Hepatocyte (in vitro differentiated cells): ENCODE results near the gene ACE.

Source experiments
- EZH2 ChIP-seq: fragments of 200-600 bp; sonication (generic); IDR thresholded peaks from 2 replicates; pipeline ENCODE4 v1.6.1; 2016; ENCODE audit warnings: antibody characterized with exemption, mild to moderate bottlenecking, borderline replicate concordance
- EZH2phosphoT487 ChIP-seq: fragments of 200-600 bp; sonication (generic); IDR thresholded peaks from one replicate; pipeline ENCODE4 v1.6.1; 2018; ENCODE audit warnings: antibody characterized with exemption, mild to moderate bottlenecking, low read depth, moderate library complexity; ENCODE audit not compliant: unreplicated experiment, severe bottlenecking
- TF ChIP-seq, protein P1 (sequence below): fragments of 200-600 bp; sonication (generic); IDR thresholded peaks from 2 replicates; pipeline ENCODE4 v1.5.1; 2016; ENCODE audit warnings: antibody characterized with exemption, mild to moderate bottlenecking; ENCODE audit not compliant: poor library complexity

DNA sequence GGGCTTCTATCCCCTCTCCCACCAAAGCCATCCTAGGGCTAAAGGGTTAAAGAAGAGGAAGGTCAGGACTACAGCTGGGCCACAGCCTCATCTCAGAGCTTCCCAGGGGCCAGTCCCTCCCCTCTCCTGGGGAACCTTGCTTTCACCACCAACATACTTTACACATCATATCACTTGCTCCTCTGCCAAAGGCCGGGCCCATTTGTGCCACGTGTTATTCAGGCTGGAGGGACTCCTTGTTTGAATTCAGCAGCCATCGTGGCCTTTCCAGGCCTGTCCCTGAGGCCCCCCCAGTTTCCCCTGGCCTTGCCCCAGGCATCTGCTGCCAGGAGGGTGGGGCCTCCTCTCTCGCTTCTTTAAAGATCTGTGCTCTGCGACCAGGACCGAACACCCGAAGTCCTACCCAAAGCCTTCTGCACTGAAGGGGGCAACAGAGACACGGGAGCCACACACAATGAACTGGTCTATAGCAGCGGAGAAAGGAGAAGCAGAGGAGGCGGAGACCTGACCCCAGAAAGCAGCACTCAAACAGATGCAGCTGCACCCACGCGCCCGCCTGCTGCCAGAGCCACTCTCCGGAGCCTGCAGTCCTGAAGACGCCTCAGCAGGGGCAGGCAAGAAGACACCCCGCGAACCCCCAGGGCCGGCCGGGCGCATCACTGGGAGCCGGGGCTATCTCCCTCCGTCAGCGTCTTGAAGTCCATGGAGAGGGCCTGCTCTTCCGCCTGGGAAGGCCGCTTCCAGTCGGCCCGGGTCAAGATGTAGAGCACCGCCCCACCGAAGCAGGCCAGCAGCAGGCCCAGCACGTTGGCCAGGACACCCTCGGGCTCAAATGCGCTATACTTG, 42.9 kb upstream of the ACE start:
- no peak for TF ChIP-seq EZH2
- TF ChIP-seq, protein P1, sequence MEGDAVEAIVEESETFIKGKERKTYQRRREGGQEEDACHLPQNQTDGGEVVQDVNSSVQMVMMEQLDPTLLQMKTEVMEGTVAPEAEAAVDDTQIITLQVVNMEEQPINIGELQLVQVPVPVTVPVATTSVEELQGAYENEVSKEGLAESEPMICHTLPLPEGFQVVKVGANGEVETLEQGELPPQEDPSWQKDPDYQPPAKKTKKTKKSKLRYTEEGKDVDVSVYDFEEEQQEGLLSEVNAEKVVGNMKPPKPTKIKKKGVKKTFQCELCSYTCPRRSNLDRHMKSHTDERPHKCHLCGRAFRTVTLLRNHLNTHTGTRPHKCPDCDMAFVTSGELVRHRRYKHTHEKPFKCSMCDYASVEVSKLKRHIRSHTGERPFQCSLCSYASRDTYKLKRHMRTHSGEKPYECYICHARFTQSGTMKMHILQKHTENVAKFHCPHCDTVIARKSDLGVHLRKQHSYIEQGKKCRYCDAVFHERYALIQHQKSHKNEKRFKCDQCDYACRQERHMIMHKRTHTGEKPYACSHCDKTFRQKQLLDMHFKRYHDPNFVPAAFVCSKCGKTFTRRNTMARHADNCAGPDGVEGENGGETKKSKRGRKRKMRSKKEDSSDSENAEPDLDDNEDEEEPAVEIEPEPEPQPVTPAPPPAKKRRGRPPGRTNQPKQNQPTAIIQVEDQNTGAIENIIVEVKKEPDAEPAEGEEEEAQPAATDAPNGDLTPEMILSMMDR: no peak
- no peak for TF ChIP-seq EZH2phosphoT487
